WI38 (cell line): ENCODE results near the gene CCDC188.

Experiments used
- H3K4me3 ChIP-seq: 2 replicates; pipeline ENCODE4 v1.5.1; 2011; ENCODE audit warnings: low read depth, mild to moderate bottlenecking, control low read depth, low read length
- TF ChIP-seq, protein P1 (sequence below): IDR thresholded peaks from 2 replicates; pipeline ENCODE4 v1.5.1; 2012; ENCODE audit warnings: low read depth, mild to moderate bottlenecking, control low read depth, low read length

CCDC188 gene

DNA sequence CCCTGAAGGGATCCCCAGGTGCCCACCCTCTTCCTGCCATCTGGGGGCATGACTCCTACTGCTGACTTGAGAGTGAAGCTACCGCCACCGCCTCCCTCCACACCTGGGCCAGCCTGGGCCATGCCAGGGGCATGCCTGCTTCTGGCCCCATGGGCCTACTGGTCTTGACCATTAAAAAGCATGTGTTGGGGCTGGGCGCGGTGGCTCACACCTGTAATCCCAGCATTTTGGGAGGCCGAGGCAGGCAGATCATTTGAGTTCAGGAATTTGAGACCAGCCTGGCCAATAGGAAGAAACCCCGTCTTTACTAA lies 37.7 kb upstream of the CCDC188 start:
- no peak overlapping the region for H3K4me3 ChIP-seq
- TF ChIP-seq, protein P1, sequence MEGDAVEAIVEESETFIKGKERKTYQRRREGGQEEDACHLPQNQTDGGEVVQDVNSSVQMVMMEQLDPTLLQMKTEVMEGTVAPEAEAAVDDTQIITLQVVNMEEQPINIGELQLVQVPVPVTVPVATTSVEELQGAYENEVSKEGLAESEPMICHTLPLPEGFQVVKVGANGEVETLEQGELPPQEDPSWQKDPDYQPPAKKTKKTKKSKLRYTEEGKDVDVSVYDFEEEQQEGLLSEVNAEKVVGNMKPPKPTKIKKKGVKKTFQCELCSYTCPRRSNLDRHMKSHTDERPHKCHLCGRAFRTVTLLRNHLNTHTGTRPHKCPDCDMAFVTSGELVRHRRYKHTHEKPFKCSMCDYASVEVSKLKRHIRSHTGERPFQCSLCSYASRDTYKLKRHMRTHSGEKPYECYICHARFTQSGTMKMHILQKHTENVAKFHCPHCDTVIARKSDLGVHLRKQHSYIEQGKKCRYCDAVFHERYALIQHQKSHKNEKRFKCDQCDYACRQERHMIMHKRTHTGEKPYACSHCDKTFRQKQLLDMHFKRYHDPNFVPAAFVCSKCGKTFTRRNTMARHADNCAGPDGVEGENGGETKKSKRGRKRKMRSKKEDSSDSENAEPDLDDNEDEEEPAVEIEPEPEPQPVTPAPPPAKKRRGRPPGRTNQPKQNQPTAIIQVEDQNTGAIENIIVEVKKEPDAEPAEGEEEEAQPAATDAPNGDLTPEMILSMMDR = no peak

DNA sequence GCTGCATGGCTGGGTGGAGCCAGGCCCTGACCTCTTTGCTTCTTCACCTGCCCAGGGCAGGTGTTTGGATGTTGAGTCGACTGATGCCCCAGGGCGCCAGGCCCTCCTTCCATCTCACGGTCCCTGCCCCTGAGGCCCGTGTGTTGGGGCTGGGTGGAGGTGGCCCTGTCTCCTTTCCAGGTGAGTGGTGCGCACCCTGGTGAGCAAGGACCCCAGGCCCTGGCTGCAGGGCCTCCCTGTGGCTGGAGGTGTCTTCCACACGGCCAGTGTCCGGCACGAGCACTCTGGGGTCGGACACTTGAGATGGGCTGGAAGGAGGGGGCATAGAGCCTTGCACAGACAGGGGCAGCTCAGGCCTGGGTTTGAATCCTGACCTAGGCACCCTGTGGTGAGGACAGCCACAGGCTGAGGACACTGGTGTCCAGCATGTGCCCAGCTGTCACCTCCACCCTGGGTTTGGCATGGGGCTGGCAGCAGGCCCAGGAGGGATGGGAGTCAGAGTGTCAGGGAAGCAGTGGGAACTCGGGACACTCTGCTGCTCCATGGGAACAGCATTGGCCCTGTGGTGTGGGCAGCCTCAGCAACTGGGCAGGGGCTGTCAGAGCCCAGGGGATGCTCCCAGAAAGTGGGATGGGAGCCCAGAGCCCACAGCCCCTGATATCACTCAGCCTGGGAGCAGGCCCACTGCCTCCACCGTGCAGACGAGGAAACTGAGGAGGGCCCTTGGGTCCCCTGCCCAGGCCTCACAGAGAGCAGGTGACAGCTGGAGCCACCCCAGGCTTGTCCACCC lies 37.1 kb upstream of the CCDC188 start:
- no peak overlapping the region for H3K4me3 ChIP-seq

DNA sequence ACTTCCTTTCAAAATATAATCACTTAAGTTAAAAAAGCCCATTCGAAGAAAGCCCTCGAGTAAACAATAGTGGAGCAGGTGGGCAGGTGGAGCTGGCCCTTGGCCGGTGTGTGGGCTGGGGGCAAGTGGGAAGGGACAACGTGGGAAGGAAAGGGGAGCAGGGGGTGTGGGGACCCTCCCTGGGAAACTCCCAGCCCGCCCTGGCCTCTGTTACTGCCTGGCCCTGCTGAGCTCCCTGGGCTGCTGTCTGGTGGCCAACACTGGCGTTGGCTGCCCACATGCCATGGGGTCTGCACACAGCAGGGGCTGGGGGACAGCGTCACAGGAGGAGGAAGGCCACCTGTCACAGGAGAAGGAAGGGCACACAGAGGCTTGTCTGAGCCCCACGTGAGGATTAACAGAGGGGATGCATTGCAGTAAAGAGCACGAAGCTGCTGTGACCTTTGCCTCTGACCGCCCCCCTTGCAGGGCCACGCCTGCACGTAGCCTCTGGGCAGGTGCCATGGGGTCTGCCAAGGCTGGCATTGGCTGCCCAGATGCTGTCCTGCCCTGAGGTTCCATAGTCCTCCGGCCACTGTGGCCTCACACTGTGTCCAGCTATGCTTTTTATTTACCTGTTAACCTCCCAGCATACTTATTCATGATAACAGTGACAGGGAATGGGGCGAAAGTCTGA lies 36.2 kb upstream of the CCDC188 start:
- TF ChIP-seq, protein P1 = no peak
- no peak overlapping the region for H3K4me3 ChIP-seq

More for the DNA sequence above, 37.1 kb upstream of the CCDC188 start:
- TF ChIP-seq, protein P1 = no peak

DNA sequence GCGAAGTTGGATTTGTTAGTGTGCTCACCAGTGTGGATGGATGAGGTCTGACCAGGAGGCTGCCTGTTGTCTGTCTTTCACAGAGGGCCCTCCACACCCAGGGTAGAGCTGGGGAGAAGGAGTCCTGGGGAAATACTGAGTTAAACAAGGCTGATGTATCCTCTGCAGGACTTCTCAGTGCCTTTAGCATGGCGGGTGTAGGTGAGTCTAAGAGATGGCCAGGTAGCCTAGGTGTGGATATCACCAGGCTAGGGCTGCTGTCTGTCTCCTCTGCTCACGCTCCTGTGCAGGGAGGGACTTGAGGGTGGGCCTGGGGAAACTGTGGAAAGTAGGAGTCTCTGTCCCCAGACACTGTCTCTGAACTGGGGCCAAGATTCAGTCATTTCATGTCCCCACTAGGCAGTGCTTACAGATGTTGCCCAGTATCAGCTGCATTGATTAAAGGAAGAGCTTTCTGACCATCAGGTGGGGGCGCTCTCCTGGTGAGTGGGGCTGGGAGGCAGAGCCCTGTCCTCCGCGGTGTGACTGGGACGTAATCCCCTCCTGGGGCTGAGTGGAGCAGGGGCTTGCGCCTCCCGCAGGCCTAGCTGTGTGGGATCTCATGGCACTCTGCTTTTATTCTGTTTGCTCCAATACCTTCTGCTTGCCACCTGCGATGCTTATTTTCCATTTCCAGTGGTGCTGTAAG lies 35.5 kb upstream of the CCDC188 start:
- no peak overlapping the region for H3K4me3 ChIP-seq
- TF ChIP-seq, protein P1 = no peak

DNA sequence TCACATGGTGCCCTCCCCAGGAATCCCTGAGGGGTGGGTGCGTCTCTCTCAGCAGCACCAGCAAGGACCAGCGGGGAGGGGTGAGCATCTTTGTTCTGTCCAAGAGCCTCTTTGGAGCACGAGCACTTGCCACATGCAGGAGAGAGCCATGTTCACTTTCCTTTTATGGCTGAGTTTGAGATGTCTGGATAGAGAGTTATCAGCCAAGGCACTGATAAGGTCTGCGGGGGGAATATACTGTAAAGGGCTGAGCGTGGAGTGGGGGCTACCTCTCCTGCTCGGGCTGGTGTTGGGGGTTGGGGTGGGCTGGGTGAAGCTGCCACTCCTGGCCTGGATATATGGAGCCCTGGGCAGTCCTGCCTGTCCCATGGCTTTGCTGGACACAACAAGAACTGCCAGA lies 34.9 kb upstream of the CCDC188 start:
- H3K4me3 ChIP-seq = no peak overlapping the region

DNA sequence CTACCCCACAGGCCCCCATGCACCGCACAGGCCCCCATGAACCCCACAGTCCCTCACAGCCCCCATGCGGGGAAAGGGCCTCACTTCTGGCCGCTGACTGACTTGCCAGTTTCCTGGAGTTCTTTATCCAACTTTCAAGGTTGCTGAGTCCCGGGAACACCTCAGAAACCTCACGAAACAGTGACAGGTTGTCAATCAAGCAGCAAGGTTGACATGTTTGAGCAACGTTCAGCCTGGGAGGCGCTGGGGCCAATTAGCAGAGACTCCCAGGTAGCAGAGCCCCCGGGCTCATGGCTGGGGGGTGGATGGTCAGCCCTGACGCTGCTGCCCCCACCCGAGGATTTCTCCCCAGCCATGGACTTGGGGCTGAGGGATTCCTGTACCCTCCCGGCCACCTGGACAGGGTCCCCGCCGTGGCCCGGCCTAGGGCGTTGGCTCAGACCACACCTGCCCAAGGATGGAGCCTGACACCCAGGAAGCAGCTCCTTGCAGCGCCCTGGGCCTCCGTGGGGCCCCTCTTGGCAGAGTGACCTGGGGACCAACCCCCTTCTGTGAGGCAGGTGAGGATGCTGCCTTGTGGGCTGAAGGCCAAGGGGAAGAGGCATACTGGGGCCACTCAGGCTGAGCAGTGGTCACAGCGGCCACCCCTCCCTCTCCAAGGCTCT lies 33.8 kb upstream of the CCDC188 start:
- TF ChIP-seq, protein P1 = no peak
- no peak overlapping the region for H3K4me3 ChIP-seq

More for the DNA sequence above, 34.9 kb upstream of the CCDC188 start:
- TF ChIP-seq, protein P1 = no peak

DNA sequence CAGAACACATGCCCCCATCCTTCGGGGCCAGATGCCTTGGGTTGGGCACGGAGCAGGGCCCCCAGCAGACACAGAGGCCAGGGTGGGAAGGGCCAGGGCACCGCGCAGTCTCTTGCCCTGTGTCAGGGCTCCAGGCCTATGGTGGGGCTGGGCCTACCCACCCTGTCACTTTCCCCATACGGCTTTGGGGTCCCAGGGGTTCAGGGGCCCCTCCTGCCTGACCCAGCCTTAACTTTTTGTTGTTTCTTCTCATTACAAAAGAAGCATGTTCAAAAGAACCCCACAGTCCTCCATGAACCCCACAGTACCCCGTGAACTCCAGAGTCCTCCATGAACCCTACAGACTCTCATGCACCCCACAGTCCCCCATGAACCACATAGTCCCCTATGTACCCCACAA lies 33.0 kb upstream of the CCDC188 start:
- H3K4me3 ChIP-seq = no peak overlapping the region
- TF ChIP-seq, protein P1 = no peak
